ENCODE data around the gene SLC31A1.
A peak's percentile ranks its signal among the peaks of the same experiment; 100 is the strongest.

The SLC31A1 gene

DNA sequence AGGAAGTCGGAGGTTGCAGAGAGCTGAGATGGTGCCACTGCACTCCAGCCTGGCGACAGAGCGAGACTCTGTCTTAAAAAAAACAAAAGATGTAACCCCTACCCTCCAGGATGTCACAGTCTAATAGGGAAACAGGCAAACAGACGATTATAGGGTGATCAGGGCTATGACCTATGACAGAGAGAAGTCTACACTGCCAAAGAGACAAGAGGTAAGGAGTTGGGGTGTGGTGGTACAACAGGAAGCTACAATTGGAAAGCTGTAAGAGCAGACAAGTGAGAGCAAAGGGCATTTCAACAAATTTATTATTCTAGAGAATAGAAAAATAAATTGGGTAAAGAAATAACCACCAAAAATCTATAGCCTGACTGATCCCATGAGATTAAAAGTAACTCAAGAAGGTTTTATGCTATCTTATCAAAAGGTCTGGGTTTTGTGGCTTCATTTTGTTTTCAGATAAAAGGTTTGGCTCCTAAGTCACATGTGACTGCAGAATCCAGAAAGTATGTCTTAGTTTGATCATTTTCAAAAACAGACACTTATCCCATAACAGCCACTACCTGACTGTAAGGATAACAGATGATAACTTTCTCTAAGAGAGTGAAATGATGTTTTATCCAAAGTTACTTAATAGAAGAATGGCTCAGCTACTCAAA, 46.7 kb downstream of the SLC31A1 start:
- DNase-seq, result no peak

- no peak for DNase-seq
These were observed 48.0 kb downstream of the SLC31A1 start for GRCh38 chr9:113269355-113269754.

- peak in 1 of 2 experiments; percentile 43 for DNase-seq
These were observed 48.5 kb downstream of the SLC31A1 start for GRCh38 chr9:113269871-113270270.

GRCh38 chr9:113274474-113275156, 53.3 kb downstream of the SLC31A1 start:
- peak; percentile 31 to 78 for DNase-seq

GRCh38 chr9:113275157-113276131, 54.1 kb downstream of the SLC31A1 start, which contains the start of the genes CDC26 and PRPF4:
Gene CDC26, minus strand, starts transcription at chr9:113275572. Its CDS starts 3,065 bp downstream, at chr9:113272507.
Gene PRPF4, plus strand, starts transcription at chr9:113275658. Its CDS starts 86 bp downstream, at chr9:113275744.
- DNase-seq, result peak; percentile 99 to 100

- no peak for DNase-seq
These were observed 57.5 kb downstream of the SLC31A1 start for GRCh38 chr9:113278840-113279239.

- no peak for DNase-seq
These were observed 60.0 kb downstream of the SLC31A1 start for GRCh38 chr9:113281356-113281755.

- no peak for DNase-seq
These were observed 67.7 kb downstream of the SLC31A1 start for GRCh38 chr9:113289091-113289490.

DNA sequence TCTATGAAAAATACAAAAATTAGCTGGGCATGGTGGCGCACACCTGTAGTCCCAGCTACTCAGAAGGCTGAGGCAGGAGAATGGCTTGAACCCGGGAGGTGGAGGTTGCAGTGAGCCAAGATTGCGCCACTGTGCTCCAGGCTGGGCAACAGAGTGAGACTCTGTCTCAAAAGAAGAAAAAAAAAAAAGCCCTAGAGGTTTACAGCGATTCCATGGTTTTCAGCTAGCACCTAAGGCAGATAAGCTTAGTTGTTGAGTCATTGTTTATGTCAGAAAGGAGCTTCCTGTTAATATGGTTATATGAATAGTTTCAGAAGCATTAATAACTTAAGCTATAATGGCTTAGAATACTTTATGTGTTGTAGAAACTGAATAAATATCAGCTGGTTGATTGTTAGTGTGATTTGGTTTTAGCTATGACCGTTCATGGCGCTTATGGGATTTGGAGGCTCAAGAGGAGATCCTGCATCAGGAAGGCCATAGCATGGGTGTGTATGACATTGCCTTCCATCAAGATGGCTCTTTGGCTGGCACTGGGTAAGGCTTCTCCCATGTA, 68.8 kb downstream of the SLC31A1 start:
- no peak for DNase-seq

GRCh38 chr9:113293285-113293878, 72.0 kb downstream of the SLC31A1 start:
- no peak for DNase-seq

DNA sequence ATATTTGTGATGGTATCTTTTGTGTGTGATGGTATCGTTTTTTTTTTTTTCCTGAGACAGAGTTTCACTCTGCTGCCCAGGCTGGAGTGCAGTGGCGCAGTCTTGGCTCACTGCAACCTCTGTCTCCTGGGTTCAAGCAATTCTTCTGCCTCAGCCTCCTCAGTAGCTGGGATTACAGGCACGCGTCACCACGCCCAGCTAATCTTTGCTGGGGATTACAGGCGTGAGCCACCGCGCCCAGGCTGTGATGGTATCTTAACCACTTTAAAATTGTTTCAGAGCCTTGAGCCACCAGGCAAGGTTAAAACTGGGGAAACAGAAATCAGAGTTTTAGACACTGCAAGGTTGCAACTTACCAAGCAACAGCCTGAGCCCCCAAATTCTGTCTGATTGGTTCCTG, 74.9 kb downstream of the SLC31A1 start:
- DNase-seq, result peak in 1 of 2 experiments; percentile 52

DNA sequence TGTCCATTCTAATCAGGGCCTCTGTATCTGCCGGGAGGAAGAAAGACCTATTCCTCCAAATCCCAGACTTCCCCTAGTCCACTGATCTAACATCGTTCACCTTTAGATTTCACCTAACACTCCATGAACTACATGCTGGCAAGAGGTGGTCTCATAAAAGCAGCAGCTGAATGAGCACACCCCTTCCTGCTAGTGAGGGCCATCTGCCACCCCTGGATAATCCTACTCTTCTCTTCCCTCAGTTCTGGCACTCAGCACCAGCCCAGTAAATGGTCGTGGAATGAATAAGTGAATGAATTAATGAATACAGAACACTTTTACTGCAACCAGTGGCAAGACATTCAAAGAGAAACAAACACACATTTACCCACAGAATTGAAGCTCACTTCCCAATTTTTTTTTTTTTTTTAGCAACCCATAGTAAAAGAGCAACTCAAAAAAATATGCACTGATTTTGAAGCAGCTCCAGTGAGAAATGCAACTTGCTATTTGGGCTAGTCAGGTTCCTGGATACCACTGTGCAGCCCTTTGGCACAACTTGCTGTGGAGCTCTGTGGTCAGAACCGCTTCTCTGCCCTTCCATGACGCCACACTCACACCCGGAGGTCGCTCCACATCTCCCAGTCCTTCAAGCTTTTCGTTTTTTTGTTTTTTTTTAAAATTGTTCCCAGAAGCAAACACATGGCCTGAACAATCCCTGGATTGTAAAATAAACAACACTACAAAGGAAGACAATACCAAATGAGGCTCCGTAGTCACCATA, 75.6 kb downstream of the SLC31A1 start:
- peak; percentile 84 to 91 for DNase-seq

- no peak for DNase-seq
These were observed 77.0 kb downstream of the SLC31A1 start for GRCh38 chr9:113298311-113298710.

- no peak for DNase-seq
These were observed 77.8 kb downstream of the SLC31A1 start for GRCh38 chr9:113298924-113299770.

DNA sequence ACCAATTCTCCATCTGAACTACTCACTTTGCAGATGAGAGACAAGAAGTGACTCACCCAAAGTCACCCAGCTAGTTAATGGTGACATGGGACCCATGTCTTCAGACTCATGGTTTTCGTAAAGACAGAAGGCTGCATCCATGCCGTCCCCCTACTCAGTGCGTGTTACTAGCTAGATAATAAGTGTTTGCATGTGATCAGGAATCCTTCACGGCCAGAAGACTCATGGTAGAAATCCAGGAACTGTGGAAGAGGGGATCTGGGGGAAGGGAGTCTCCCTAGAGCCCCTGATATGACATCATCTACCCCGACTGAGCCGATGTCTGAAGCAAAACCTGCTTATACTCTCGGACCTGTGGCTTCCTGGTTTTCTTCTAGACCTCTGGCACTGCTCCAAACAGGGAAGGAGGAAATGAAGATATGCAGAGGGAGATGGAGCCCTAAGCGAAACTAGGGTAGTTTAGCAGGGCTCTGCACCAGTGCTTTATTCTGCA, 78.5 kb downstream of the SLC31A1 start:
- DNase-seq, result no peak

DNA sequence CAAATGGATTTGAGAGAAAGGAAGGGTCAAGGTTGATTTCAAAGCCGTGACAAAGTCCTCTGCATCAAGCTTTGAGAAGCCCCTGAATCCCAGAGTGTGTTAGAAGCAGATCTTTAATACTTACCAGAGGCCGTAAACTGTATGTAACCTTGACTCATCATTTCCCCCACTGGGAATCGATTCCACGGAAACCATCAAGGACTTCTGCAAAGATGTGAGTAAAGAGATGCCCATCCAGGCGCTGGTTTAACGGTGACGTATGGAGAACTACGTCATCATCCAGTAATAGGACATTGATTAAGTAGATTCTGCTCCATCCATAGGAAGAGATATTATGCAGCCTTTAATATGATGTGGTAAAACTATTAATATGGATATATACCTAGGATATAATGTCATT, 80.2 kb downstream of the SLC31A1 start:
- DNase-seq, result no peak

DNA sequence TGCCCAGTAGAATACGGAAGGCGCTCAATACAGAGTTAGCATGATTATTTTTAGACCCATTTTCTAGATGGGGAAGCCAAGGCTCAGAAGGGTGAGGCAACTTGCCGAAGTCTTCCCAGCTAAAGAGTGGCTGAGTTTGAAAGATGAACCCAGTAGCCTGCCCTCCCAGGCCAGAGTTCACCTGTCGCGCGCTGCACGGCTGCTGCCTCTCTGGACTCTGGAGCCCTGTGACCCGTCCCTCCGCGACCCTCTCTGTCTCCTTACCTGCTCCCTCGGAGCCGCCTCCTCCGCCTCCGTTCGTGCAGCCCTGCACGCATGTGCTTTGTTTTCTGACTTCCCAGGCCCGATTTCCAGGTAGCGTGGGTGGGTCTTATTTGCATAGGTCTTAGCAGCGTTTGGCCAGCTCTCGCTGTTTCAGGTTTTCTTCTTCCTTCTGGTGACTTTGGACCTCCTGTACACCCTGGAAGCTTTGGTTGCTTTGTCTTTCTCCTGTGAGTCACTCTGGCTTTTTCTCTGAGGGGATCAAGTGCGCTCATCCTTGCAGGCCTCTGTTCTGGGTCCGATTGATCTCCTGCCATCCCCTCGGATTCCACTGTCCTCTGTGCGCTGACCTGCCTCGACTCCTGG, 81.6 kb downstream of the SLC31A1 start, which contains the start of gene RNF183:
TSS of gene RNF183 (minus strand) at position 585 of the 627 bp plus-strand sequence. CDS start 5,192 bp downstream, outside the sequence.
- no peak for DNase-seq

- no peak for DNase-seq
These were observed 85.2 kb downstream of the SLC31A1 start for GRCh38 chr9:113306566-113306965.

GRCh38 chr9:113307396-113307975, 86.1 kb downstream of the SLC31A1 start:
- DNase-seq, result no peak

Data from NCI-H524 (cell line).